Measurements from ENCODE around the gene ZNF438. TPM values are rescaled to one million over a fixed set of nuclear protein-coding genes. Genes with fewer than 3 reads are reported as not detected.
"Not testable (repeated sequence)": the region's sequence is repeated elsewhere in the genome, so short reads cannot be mapped to it uniquely, and the experiment has no call there.

The ZNF438 gene
- polyA plus RNA-seq, 4 donors: 7.0 to 9.1 (median 8.6) TPM

DNA sequence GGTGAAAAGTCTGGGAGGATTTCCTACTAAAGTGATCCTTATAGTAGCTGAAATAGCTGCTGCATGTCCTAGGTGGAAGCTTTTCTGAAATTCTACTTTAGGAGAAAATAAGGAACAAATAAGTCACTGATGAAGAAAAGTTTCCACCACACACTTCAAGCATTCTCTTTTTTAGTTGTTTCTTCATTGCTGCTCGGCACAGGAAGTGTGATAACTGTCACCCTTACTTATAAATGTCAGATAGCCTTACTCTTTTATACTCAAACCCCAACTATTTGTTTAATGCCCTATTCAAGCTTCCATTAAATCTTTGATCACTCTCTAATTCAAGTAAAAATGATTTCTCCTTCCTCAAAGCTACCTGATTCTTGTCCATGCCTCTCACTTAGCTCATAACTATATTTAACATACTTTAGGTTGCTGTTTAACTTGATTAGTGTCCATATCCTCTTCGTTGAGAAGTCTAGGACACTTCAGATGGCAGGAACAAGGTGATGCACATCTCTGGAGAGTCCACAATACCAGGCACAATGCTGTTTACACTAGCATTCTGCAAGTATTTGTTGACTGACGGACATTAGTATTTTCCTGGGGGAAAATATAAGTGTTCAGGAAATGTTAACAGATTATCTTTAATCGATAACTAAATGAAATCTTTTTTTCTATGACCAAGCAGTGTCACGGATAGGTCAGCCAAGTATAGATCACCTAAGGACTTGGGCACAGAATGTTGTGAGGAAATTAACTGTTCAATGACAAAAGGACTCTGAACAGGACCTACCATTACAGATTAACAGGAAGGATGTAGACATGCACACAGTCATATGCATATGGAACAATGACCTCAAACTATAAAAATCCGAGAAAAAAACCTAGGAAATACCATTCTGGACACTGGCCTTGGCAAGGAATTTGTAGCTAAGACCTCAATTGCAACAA is 67.4 kb downstream of the ZNF438 start:
- DNase-seq (ENCODE audit: low read depth in 4 of 4, low spot score in 3 of 4): no peak

DNA sequence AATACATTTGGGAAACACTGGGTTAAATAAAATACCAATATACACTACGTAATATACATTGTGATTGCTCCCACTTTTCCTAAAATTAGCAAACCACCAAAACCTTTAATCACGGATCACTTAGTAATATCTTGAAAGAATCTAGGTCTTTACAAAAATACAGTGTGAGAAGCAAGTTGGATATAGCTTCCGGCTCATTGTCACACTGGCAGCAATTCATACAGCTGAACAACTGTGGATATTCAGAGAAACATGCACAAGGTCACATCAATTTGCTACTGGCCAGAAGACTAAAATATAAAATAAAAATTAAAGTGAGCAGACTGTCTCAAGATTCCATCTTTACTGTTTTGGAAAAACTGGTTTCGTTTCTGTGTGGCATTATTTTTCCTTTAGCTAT is 69.1 kb downstream of the ZNF438 start:
- no peak for DNase-seq (ENCODE audit: low read depth in 4 of 4, low spot score in 3 of 4)

DNA sequence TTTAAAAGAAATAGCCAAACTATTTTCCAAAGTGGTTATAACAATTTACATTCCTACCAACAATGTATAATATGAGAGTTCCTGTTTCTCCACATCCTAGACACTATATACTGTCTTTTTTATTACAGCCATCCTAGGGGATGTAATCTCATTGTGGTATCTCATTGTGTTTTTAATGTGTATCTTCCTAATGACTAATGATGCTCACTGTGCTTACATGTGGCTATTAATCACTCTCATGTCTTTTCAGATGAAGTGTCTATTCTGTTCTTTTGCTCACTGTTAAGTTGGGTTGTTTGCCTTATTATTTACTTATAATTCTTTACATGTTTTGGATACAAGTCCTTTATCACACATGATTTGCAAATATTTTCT is 71.8 kb downstream of the ZNF438 start:
- DNase-seq (ENCODE audit: low read depth in 4 of 4, low spot score in 3 of 4): no peak

DNA sequence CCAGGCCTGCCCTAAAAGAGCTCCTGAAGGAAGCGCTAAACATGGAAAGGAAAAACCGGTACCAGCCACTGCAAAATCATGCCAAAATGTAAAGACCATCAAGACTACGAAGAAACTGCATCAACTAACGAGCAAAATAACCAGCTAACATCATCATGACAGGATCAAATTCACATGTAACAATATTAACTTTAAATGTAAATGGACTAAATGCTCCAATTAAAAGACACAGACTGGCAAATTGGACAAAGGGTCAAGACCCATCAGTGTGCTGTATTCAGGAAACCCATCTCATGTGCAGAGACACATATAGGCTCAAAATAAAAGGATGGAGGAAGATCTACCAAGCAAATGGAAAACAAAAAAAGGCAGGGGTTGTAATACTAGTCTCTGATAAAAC is 82.4 kb downstream of the ZNF438 start:
- DNase-seq (ENCODE audit: low read depth in 4 of 4, low spot score in 3 of 4): not testable (repeated sequence)

DNA sequence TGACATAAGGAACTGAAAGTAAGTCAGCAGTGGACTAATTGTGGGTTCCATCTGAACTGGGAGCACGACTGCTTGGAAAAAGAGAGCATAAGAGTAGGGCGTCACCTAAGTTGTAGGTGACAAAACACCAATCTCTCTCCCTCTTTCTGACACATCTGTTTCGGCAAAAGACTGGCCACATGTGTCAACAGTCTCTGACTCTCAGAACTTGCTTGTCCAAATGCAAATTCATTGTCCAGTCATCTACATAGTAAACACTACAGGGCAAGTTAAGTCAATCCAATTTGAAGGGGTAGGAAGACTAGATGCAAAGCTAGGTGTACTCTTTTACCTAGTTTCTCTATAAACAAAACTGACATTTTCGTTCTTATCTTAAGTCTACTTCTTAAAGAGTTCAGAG is 87.7 kb downstream of the ZNF438 start:
- no peak for DNase-seq (ENCODE audit: low read depth in 4 of 4, low spot score in 3 of 4)

DNA sequence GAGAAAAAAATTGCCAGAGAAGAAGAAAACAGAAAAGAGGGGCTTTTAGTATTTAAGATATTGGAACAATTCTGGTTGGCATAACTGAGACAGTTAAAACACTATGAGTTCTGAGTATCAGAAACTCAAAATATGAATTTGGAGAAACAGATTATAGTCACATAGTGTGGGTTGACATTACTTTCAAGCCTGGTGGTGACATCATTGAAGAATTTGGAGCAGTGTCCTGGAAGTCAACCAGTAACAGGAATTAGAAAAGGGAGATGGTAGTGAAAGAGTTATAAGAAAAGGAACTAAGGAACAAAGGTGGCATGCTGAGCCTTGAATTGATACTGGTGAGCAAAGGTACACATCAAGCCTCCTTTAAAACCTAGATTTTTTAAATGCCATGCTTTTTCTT is 88.2 kb downstream of the ZNF438 start:
- no peak for DNase-seq (ENCODE audit: low read depth in 4 of 4, low spot score in 3 of 4)

DNA sequence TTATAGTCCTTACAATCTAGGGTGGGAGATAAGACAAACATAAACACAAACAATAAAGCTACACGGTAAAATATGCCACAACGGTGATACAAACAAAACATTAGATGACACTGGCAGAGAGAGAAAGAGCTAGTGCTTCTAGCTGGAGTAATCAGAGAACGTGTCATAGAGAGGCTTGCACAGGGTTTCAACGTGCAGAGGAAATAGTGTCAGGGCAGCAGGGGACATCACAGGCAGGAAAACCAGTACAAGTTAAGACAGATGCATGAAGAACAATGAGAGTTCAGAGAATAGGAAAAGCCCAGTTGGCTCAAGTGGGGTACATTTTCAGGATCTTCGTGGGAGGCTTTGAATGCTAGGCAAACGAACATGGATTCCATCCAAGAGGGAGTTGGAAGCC is 91.4 kb downstream of the ZNF438 start:
- no peak for DNase-seq (ENCODE audit: low read depth in 4 of 4, low spot score in 3 of 4)

DNA sequence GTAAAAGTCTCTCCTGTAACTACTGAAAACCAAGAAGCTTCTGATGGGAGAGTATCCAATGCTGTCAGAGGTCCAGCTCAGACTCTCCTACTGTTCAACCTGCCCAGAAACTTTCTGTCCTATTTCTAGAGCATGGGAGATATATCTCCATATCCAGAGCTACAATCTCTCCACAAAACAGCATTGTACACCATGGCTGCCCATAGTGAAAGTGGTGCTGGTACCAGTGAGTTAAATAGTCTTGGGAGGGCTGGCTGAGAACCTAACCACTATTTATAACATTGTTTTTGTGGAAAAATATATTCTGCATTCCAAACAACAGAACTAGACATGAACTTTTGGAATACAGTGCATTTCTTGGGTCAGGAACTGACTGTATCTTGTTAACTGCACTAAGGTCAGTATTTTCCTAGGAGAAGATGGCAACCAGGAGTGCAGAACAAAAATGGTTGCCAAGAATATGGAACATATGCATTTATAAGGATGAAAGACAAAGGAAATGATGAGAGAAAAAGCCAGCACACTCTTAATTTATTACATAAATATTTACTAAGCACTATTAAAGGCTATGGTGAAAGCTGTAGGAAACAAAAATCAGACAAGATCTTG is 91.9 kb downstream of the ZNF438 start:
- DNase-seq (ENCODE audit: low read depth in 4 of 4, low spot score in 3 of 4): no peak

DNA sequence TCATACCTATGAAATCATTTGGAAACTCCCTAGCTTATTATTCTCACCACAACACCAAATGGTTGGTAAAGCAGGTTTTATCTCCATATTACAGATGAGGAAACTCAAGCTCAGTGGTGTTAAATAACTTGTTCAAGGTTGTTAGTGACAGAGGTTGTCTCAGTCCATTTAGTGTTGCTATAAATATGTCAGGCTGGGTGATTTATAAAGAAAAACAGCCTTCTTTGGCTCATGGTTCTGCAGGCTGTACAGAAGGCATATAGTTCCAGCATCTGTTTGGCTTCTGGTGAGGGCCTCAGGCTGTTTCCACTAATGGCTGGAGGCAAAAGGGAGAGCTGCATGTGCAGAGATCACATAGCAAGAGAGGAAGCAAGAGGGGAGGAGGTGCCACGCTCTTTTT is 96.6 kb downstream of the ZNF438 start:
- DNase-seq (ENCODE audit: low read depth in 4 of 4, low spot score in 3 of 4): no peak

DNA sequence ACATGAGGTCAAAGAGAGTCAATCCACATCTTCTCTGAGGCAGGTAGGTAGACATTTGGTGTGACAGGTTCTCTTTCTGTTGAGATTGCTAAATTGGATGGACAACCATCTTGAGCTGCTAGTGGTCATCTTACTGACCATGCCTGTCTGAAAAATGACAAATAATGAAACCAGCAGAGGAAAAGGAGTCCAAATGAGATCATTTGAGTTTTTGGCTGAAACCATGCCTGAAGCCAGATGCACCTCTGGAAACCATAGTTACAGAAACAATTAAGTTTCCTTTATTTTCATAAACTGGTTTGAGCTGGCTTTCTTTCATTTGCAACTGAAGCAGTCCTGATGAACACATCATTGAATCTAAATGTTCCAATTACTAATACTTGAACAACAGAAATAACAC is 100.6 kb downstream of the ZNF438 start:
- no peak for DNase-seq (ENCODE audit: low read depth in 4 of 4, low spot score in 3 of 4)

DNA sequence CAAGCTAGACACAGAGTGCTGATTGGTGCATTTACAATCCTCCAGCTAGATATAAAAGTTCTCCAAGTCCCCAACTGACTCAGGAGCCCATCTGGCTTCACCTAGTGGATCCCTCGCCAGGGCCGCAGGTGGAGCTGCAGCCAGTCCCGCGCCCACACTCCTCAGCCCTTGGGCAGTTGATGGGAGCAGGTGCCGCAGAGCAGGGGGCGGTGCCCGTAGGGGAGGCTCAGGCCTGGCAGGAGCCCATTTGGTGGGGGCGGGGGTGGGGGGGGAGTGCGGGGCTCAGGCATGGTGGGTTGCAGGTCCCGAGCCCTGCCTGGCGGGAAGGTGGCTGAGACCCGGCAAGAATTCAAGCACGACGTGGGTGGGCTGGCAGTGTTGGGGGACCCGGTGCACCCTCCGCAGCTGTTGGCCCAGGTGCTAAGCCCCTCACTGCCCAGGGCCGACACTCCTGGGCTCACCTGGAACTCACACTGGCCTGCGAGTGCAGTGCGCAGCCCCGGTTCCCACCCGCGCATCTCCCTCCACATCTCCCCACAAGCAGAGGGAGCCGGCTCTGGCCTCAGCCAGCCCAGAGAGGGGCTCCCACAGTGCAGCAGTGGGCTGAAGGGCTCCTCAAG is 101.7 kb downstream of the ZNF438 start:
- no peak for DNase-seq (ENCODE audit: low read depth in 4 of 4, low spot score in 3 of 4)

DNA sequence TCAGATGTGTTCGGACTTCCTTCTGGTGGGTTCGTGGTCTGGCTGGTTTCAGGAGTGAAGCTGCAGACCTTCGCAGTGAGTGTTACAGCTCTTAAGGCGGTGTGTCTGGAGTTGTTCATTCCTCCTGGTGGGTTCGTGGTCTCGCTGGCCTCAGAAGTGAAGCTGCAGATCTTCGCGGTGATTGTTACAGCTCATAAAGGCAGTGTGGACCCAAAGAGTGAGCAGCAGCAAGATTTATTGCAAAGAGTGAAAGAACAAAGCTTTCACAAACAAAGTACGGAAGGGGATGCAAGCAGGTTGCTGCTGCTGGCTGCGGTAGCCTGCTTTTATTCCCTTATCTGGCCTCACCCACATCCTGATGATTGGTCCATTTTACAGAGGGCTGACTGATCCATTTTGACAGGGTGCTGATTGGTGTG is 102.3 kb downstream of the ZNF438 start:
- DNase-seq (ENCODE audit: low read depth in 4 of 4, low spot score in 3 of 4): not testable (repeated sequence)

DNA sequence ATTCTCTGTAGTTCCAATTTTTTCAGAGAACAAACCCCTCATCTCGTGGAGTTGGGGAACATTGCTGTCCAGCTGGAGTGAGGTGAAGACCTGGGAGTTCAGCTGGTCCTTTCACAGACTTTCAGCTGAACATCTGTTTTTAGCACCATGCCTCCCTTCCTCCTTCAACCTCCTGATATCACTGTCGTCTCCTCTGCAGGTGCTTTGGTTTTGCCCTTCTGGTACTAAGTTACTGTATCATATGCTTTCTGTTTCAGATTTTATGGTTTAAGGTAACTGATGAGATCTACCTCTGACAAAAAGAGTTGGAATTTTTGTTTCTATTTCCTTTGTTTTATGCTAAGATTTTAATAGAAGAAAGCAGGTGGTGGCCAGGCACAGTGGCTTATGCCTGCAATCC is 102.9 kb downstream of the ZNF438 start:
- no peak for DNase-seq (ENCODE audit: low read depth in 4 of 4, low spot score in 3 of 4)

DNA sequence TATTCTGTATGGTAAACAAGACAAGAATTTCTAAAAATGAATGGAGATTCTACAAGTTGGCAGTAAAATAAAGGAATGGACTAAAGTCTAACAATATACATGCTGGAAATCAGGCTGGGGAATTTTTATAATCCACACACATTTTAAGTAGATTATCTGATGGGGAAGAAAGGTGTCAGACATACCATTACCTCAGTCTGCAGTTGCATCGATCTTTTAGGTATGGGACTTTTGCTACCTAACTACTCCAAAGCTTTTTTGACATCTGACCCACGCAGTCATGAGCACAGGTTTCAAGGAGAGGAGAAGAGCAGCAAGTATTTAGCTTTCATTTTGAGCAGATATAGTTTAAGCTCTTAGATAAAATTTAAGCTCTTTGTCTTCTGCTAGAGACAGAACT is 113.0 kb downstream of the ZNF438 start:
- no peak for DNase-seq (ENCODE audit: low read depth in 4 of 4, low spot score in 3 of 4)

DNA sequence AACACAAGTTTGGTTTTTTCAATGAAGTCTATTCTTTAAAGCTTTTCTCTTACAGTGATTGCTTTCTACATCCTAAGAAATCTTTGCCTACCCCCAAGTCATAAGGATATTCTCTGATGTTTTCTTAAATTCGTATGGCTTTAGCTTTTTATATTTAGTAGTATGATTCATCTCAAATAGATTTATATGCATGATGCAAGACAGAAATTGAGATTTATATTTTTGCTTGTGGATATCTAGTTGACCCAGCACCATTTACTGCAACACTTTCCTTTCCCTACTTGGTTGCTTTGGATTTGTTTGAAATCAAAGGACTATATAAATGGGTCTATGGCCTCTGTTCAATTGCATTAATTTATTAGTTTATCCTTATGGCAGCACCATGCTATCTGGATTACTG is 113.9 kb downstream of the ZNF438 start:
- DNase-seq (ENCODE audit: low read depth in 4 of 4, low spot score in 3 of 4): no peak

DNA sequence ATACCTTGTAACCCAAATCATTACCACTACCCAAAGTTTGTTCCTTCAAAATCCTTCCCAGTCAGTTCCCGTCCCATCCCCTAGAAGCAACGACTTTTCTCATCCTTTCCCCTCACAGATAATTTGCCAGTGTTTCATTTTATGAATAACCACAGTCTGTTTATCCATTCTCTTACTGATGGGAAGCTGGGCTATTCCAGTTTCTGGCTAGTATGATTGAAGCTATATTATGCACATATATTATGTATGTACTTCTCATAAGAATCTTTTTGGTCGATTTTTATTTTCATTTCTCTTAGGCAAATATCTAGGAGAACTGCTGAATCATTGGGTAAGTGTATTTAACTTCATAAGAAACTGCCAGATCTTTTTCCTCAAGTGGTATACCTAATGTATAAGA is 114.6 kb downstream of the ZNF438 start:
- DNase-seq (ENCODE audit: low read depth in 4 of 4, low spot score in 3 of 4): no peak

DNA sequence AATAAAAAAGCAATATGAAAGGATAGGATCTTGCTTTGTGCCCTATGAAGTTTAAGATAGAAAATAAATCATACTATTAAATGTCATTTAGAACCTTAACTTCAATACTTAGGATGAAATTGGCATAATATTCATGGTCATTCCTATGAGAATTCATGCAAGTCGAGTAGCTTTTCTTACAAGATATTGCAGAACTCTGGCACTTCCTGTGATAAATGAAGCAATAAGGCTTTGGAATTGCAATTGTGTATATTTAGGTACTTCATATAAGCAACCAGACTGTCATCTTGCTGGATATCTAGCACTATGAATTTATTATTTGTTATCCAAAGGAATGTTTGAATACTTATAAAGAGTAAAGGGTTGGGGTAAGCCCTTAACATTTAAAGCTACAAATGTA is 116.5 kb downstream of the ZNF438 start:
- no peak for DNase-seq (ENCODE audit: low read depth in 4 of 4, low spot score in 3 of 4)

DNA sequence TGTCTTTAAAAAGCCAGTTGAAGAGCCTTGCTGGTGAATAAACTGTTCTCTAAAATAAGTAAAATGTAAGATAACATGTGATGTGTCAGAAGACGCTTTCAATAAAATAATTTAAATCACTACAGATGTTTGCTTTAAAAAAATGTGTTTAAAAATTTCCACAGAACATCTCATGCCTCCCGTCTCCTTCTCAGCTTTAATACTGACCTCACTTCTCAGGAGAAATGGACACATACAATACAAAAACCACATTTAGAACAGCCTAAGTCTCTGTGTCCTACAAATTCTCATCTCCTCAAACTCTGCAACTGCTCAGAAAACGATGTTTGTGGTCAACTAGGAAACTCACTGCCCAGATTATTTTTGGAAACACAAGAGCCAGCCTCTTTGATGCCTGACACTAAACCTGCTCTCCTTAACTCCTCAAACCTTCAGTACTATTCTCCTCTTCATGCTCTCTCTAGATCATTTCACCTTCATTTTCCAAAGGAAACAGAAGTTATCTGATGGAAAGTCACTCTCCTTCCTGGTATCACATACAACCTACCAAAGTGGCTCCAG is 120.3 kb downstream of the ZNF438 start:
- DNase-seq (ENCODE audit: low read depth in 4 of 4, low spot score in 3 of 4): no peak

DNA sequence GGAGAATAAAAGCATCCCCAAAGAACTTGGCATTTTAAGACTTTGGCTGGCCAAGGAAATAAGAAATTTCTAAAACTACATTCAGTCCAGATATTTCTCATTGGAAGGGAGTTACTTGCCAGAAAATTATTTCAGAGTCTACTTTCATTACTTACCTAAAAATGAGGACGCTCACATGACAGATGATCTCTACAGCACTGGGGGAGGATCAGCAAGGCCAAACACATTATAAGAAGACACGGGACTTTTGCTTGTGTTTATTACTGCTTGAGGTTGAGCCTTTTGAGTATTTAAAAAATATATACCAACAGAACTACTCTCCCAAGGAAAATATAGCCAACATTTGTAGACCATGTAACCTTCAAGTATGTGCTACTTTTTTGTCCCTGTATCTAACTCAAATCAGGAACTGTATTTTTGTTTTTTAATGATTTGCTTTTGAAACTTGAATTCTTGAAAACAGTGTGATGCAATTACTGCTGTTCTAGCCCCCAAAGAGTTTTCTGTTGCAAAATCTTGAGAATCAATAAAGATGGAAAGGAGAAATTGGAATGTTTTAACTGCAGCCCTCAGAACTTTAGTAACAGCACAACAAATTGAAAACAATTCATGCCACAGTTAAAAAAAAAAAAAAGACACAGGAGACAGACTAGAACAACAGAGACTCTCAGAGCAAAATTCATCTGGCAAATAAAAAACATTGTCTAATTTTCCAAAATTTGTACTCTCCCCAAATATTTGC is 128.1 kb downstream of the ZNF438 start:
- no peak for DNase-seq (ENCODE audit: low read depth in 4 of 4, low spot score in 3 of 4)

DNA sequence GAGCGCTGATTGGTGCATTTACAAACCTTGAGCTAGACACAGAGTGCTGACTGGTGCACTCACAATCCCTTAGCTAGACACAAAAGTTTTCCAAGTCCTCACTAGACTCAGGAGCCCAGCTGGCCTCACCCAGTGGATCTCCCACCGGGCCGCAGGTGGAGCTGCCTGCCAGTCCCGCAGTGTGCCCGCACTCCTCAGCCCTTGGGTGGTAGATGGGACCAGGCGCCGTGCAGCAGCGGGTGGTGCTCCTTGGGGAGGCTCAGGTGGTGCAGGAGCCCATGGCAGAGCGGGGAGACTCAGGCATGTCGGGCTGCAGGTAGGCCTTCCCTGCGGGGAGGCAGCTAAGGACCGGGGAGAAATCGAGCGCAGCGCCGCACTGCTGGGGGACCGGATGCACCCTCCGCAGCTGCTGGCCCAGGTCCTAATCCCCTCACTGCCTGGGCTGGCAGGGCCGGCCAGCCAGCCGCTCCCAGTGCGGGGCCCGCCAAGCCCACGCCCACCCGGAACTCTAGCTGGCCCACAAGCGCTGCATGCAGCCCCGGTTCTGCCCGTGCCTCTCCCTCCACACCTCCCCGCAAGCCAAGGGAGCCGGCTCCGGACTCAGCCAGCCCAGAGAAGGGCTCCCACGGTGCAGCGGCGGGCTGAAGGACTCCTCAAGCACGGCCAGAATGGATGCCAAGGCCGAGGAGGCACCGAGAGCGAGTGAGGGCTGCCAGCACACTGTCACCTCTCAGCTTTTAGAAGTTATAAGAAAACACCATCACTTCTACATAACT is 128.9 kb downstream of the ZNF438 start:
- DNase-seq (ENCODE audit: low read depth in 4 of 4, low spot score in 3 of 4): no peak
